Peyer's patch (tissue), 4 donors: ENCODE measurements around the gene PPP1CC. TPM values are rescaled to one million over a fixed set of nuclear protein-coding genes. Genes with fewer than 3 reads are reported as not detected.

Experiments
- DNase-seq, 3 donors: peaks; one replicate each; pipeline ENCODE4 v3.0.0-alpha.2; 2017 to 2019
- H3K27ac ChIP-seq, 4 donors: fragments of 200-600 bp; sonication (generic); one replicate each; pipeline ENCODE4 v1.5.1; 2016 to 2019
- H3K27me3 ChIP-seq, 2 donors: fragments of 200-600 bp; sonication (generic); one replicate each; pipeline ENCODE4 v1.5.1; 2019
- H3K36me3 ChIP-seq, 3 donors: fragments of 200-600 bp; sonication (generic); one replicate each; pipeline ENCODE4 v1.5.1; 2016 to 2019
- H3K4me1 ChIP-seq, 4 donors: fragments of 200-600 bp; sonication (generic); one replicate each; pipeline ENCODE4 v1.5.1; 2016 to 2019
- H3K4me3 ChIP-seq, 4 donors: fragments of 200-600 bp; sonication (generic); 1 replicate in 3 of 4; 2 replicates in 1 of 4; pipeline ENCODE4 v1.5.1; 2016 to 2019; ENCODE audit warnings: mild to moderate bottlenecking in 1 of 4
- H3K9me3 ChIP-seq, 4 donors: fragments of 200-600 bp; sonication (generic); one replicate each; pipeline ENCODE4 v1.5.1; 2016 to 2019; ENCODE audit warnings: mild to moderate bottlenecking in 1 of 4
- POLR2A ChIP-seq, 2 donors: fragments of 450-650 bp; IDR thresholded peaks; one replicate each; pipeline ENCODE4 v1.5.1; 2017; ENCODE audit warnings: antibody characterized with exemption in 2 of 2, mild to moderate bottlenecking in 2 of 2, moderate library complexity in 2 of 2
- total RNA-seq, 4 donors: library from RNA; depleted of rRNA; stranded (reverse); fragments of >200 nt; gene quantifications; one replicate each; pipeline ENCODE4 v1.1.0, GENCODE V29; 2016
- TF ChIP-seq, protein P1 (sequence below), 6 experiments: fragments of 450-650 bp in 4 of 6; fragments of 200-600 bp in 2 of 6; sonication (generic) in 1 of 6; IDR thresholded peaks; one replicate each; pipeline ENCODE4 v1.5.1; 2017 to 2019; ENCODE audit warnings: antibody characterized with exemption in 6 of 6, mild to moderate bottlenecking in 3 of 6, moderate library complexity in 1 of 6

The PPP1CC gene
- total RNA-seq, 4 donors from 2014 or later = 174 to 361 (median 217) TPM

- no peaks in the 10 kb centered on the region for H3K9me3 ChIP-seq
- H3K4me3 ChIP-seq = peak overlapping the region in 1 of 4 donors; percentile 92
- TF ChIP-seq, protein P1, sequence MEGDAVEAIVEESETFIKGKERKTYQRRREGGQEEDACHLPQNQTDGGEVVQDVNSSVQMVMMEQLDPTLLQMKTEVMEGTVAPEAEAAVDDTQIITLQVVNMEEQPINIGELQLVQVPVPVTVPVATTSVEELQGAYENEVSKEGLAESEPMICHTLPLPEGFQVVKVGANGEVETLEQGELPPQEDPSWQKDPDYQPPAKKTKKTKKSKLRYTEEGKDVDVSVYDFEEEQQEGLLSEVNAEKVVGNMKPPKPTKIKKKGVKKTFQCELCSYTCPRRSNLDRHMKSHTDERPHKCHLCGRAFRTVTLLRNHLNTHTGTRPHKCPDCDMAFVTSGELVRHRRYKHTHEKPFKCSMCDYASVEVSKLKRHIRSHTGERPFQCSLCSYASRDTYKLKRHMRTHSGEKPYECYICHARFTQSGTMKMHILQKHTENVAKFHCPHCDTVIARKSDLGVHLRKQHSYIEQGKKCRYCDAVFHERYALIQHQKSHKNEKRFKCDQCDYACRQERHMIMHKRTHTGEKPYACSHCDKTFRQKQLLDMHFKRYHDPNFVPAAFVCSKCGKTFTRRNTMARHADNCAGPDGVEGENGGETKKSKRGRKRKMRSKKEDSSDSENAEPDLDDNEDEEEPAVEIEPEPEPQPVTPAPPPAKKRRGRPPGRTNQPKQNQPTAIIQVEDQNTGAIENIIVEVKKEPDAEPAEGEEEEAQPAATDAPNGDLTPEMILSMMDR (IDR thresholded peaks at IDR 0.05) = no peak
- no peak for TF ChIP-seq POLR2A (IDR thresholded peaks at IDR 0.05)
- H3K27me3 ChIP-seq = no peaks in the 10 kb centered on the region
- peaks cover 0 to 28% (median 11%) of the 10 kb centered on the region in 4 donors for H3K4me1 ChIP-seq
- H3K36me3 ChIP-seq = no peaks in the 10 kb centered on the region
- DNase-seq = no peak
- H3K27ac ChIP-seq = peak overlapping the region in 3 of 4 donors; percentile 72 to 93 (median 80)
Measured at GRCh38 chr12:110690127-110690430, 52.6 kb downstream of the PPP1CC start.

- Histone ChIP-seq H3K9me3 (no peaks in the 10 kb centered on the region), H3K4me3 (peak overlapping the region; percentile 57 to 92 (median 62)), H3K27me3 (no peaks in the 10 kb centered on the region), H3K27ac (peak overlapping the region; percentile 72 to 93 (median 78)), H3K4me1 (peaks cover 0 to 28% (median 11%) of the 10 kb centered on the region in 4 donors), H3K36me3 (no peaks in the 10 kb centered on the region)
- DNase-seq = peak; percentile 64 to 78 (median 71)
- TF ChIP-seq POLR2A (IDR thresholded peaks at IDR 0.05) = no peak
- TF ChIP-seq, protein P1 (IDR thresholded peaks at IDR 0.05) = no peak
Measured at GRCh38 chr12:110689281-110690126, 53.2 kb downstream of the PPP1CC start.

GRCh38 chr12:110688446-110689280 lies 54.0 kb downstream of the PPP1CC start, which contains the start of gene HVCN1:
TSS of gene HVCN1 (minus strand) at chr12:110689115. CDS start at chr12:110683245, 5,870 bp downstream.
- Histone ChIP-seq H3K27ac (peak within 1 kb of the TSS; percentile 72 to 93 (median 78)), H3K9me3 (no peaks in the 10 kb centered on the region), H3K36me3 (no peaks in the 10 kb centered on the region), H3K4me1 (peaks cover 0 to 28% (median 8%) of the 10 kb centered on the region in 4 donors), H3K4me3 (peak within 1 kb of the TSS; percentile 57 to 92 (median 62)), H3K27me3 (no peaks in the 10 kb centered on the region)
- TF ChIP-seq, protein P1 (IDR thresholded peaks at IDR 0.05) = no peak
- no peak for TF ChIP-seq POLR2A (IDR thresholded peaks at IDR 0.05)
- peak; percentile 68 to 82 (median 77) for DNase-seq

DNA sequence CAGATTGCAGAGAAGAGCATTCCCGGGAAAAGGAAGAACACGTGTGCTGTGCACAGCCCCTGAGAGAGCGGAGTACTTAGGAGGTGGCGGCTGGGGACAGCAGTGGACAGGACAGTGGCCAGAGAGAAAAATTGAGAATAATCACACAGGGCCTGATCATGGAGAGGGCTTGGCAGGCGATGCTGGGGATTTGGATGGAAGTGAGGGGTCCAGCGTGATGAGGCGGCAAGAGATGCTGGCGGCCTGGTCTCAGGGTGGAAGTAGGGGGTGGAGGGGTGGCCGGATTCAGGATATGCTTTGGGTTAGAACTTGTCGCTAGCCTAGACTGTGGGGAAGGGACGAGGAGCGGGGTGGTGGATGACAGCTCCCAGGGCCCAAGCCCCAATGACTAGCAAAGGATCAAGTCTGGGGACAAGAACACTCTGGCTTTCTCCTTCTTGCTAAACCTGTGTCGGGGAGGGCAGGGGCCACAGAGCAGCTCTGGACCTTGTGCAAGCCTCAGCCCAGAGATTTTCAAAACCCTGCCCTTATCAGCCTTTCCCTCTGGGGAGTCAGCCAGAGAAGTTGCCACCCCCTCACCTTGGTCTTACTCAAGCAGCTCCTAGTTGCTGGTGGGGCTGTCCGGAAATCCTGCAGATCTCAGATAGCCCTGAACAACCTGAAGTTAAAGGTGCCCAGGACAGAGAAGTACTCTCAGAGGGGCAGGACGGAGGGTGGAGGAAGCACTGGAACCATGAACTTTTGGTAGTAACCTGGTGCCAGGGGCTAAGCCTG lies 55.1 kb downstream of the PPP1CC start:
- no peak for TF ChIP-seq POLR2A (IDR thresholded peaks at IDR 0.05)
- TF ChIP-seq, protein P1 (IDR thresholded peaks at IDR 0.05) = no peak
- Histone ChIP-seq H3K9me3 (no peaks in the 10 kb centered on the region), H3K27me3 (no peaks in the 10 kb centered on the region), H3K36me3 (no peaks in the 10 kb centered on the region), H3K4me1 (peaks cover 0 to 28% (median 8%) of the 10 kb centered on the region in 4 donors), H3K27ac (peak overlapping the region in 1 of 4 donors; percentile 93), H3K4me3 (peak overlapping the region in 3 of 4 donors; percentile 57 to 92 (median 66))
- peak in 1 of 3 donors; percentile 45 for DNase-seq
